Measurements from ENCODE around the gene ATP7B. TPM values are rescaled to one million over a fixed set of nuclear protein-coding genes. Genes with fewer than 3 reads are reported as not detected.

Gene ATP7B
- total and polyA plus RNA-seq, 2 experiments from 2014 or later: 2.2 to 12.8 TPM

- no peaks in the 10 kb centered on the region for H4K20me1 ChIP-seq (replicated peaks; ENCODE audit: insufficient read depth)
- Mint-ChIP-seq H3K27me3 (ENCODE audit: insufficient read depth, low read depth, poor library complexity) (peaks cover 8% of the 10 kb centered on the region), H3K4me3 (no peak overlapping the region), H3K27ac (no peak overlapping the region), H3K36me3 (ENCODE audit: low read depth) (no peaks in the 10 kb centered on the region), H3K9me3 (no peaks in the 10 kb centered on the region), H3K4me1 (peaks cover 4% of the 10 kb centered on the region; the same call in 1 of the 3 replicates)
- TF ChIP-seq, protein P1, sequence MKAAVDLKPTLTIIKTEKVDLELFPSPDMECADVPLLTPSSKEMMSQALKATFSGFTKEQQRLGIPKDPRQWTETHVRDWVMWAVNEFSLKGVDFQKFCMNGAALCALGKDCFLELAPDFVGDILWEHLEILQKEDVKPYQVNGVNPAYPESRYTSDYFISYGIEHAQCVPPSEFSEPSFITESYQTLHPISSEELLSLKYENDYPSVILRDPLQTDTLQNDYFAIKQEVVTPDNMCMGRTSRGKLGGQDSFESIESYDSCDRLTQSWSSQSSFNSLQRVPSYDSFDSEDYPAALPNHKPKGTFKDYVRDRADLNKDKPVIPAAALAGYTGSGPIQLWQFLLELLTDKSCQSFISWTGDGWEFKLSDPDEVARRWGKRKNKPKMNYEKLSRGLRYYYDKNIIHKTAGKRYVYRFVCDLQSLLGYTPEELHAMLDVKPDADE (IDR thresholded peaks at IDR 0.05): no peak
- TF ChIP-seq EZH2 (IDR thresholded peaks at IDR 0.05; ENCODE audit: low read depth, unreplicated experiment): no peak
- TF ChIP-seq EZH2phosphoT487 (IDR thresholded peaks at IDR 0.05; ENCODE audit: unreplicated experiment): no peak
- TF ChIP-seq, protein P2, sequence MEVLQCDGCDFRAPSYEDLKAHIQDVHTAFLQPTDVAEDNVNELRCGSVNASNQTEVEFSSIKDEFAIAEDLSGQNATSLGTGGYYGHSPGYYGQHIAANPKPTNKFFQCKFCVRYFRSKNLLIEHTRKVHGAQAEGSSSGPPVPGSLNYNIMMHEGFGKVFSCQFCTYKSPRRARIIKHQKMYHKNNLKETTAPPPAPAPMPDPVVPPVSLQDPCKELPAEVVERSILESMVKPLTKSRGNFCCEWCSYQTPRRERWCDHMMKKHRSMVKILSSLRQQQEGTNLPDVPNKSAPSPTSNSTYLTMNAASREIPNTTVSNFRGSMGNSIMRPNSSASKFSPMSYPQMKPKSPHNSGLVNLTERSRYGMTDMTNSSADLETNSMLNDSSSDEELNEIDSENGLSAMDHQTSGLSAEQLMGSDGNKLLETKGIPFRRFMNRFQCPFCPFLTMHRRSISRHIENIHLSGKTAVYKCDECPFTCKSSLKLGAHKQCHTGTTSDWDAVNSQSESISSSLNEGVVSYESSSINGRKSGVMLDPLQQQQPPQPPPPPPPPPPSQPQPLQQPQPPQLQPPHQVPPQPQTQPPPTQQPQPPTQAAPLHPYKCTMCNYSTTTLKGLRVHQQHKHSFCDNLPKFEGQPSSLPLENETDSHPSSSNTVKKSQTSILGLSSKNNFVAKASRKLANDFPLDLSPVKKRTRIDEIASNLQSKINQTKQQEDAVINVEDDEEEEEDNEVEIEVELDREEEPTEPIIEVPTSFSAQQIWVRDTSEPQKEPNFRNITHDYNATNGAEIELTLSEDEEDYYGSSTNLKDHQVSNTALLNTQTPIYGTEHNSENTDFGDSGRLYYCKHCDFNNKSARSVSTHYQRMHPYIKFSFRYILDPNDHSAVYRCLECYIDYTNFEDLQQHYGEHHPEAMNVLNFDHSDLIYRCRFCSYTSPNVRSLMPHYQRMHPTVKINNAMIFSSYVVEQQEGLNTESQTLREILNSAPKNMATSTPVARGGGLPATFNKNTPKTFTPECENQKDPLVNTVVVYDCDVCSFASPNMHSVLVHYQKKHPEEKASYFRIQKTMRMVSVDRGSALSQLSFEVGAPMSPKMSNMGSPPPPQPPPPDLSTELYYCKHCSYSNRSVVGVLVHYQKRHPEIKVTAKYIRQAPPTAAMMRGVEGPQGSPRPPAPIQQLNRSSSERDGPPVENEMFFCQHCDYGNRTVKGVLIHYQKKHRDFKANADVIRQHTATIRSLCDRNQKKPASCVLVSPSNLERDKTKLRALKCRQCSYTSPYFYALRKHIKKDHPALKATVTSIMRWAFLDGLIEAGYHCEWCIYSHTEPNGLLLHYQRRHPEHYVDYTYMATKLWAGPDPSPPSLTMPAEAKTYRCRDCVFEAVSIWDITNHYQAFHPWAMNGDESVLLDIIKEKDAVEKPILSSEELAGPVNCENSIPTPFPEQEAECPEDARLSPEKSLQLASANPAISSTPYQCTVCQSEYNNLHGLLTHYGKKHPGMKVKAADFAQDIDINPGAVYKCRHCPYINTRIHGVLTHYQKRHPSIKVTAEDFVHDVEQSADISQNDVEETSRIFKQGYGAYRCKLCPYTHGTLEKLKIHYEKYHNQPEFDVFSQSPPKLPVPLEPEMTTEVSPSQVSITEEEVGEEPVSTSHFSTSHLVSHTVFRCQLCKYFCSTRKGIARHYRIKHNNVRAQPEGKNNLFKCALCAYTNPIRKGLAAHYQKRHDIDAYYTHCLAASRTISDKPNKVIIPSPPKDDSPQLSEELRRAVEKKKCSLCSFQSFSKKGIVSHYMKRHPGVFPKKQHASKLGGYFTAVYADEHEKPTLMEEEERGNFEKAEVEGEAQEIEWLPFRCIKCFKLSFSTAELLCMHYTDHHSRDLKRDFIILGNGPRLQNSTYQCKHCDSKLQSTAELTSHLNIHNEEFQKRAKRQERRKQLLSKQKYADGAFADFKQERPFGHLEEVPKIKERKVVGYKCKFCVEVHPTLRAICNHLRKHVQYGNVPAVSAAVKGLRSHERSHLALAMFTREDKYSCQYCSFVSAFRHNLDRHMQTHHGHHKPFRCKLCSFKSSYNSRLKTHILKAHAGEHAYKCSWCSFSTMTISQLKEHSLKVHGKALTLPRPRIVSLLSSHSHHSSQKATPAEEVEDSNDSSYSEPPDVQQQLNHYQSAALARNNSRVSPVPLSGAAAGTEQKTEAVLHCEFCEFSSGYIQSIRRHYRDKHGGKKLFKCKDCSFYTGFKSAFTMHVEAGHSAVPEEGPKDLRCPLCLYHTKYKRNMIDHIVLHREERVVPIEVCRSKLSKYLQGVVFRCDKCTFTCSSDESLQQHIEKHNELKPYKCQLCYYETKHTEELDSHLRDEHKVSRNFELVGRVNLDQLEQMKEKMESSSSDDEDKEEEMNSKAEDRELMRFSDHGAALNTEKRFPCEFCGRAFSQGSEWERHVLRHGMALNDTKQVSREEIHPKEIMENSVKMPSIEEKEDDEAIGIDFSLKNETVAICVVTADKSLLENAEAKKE (CRISPR knock-in tag; IDR thresholded peaks at IDR 0.05): no peak
- TF ChIP-seq ZNF114 (CRISPR knock-in tag; IDR thresholded peaks at IDR 0.05): no peak
- TF ChIP-seq NANOG (IDR thresholded peaks at IDR 0.05; ENCODE audit: borderline replicate concordance): no peak
- TF ChIP-seq CREB1 (CRISPR knock-in tag; IDR thresholded peaks at IDR 0.05; ENCODE audit: low read depth): no peak
- no peak for TF ChIP-seq ZNF331 (CRISPR knock-in tag; IDR thresholded peaks at IDR 0.05; ENCODE audit: low read depth)
- TF ChIP-seq STAT1 (IDR thresholded peaks at IDR 0.05; ENCODE audit: unreplicated experiment): no peak
- TF ChIP-seq POLR2AphosphoS5 (IDR thresholded peaks at IDR 0.05; ENCODE audit: low read depth): no peak
- TF ChIP-seq, protein P3, sequence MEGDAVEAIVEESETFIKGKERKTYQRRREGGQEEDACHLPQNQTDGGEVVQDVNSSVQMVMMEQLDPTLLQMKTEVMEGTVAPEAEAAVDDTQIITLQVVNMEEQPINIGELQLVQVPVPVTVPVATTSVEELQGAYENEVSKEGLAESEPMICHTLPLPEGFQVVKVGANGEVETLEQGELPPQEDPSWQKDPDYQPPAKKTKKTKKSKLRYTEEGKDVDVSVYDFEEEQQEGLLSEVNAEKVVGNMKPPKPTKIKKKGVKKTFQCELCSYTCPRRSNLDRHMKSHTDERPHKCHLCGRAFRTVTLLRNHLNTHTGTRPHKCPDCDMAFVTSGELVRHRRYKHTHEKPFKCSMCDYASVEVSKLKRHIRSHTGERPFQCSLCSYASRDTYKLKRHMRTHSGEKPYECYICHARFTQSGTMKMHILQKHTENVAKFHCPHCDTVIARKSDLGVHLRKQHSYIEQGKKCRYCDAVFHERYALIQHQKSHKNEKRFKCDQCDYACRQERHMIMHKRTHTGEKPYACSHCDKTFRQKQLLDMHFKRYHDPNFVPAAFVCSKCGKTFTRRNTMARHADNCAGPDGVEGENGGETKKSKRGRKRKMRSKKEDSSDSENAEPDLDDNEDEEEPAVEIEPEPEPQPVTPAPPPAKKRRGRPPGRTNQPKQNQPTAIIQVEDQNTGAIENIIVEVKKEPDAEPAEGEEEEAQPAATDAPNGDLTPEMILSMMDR (conservative IDR thresholded peaks at IDR 0.05; ENCODE audit: low read depth in 2 of 2): no peak
- no peak for TF ChIP-seq JUNB (IDR thresholded peaks at IDR 0.05; ENCODE audit: unreplicated experiment)
- TF ChIP-seq, protein P4, sequence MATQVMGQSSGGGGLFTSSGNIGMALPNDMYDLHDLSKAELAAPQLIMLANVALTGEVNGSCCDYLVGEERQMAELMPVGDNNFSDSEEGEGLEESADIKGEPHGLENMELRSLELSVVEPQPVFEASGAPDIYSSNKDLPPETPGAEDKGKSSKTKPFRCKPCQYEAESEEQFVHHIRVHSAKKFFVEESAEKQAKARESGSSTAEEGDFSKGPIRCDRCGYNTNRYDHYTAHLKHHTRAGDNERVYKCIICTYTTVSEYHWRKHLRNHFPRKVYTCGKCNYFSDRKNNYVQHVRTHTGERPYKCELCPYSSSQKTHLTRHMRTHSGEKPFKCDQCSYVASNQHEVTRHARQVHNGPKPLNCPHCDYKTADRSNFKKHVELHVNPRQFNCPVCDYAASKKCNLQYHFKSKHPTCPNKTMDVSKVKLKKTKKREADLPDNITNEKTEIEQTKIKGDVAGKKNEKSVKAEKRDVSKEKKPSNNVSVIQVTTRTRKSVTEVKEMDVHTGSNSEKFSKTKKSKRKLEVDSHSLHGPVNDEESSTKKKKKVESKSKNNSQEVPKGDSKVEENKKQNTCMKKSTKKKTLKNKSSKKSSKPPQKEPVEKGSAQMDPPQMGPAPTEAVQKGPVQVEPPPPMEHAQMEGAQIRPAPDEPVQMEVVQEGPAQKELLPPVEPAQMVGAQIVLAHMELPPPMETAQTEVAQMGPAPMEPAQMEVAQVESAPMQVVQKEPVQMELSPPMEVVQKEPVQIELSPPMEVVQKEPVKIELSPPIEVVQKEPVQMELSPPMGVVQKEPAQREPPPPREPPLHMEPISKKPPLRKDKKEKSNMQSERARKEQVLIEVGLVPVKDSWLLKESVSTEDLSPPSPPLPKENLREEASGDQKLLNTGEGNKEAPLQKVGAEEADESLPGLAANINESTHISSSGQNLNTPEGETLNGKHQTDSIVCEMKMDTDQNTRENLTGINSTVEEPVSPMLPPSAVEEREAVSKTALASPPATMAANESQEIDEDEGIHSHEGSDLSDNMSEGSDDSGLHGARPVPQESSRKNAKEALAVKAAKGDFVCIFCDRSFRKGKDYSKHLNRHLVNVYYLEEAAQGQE (IDR thresholded peaks at IDR 0.05; ENCODE audit: unreplicated experiment): no peak
- H3F3A ChIP-seq (replicated peaks; ENCODE audit: low read depth): no peaks in the 10 kb centered on the region
- H3K4me1 ChIP-seq (ENCODE audit: insufficient read depth): no peaks in the 10 kb centered on the region
- no peaks in the 10 kb centered on the region for H3K79me2 ChIP-seq (replicated peaks; ENCODE audit: insufficient read depth)
- no peaks in the 10 kb centered on the region for H3K9me2 ChIP-seq (ENCODE audit: insufficient read depth)
- DNase-seq (ENCODE audit: low spot score) (no peak), ATAC-seq (no peak)
- no peaks in the 10 kb centered on the region for H3K36me3 ChIP-seq (ENCODE audit: insufficient read depth)
- H2AFZ ChIP-seq: no peak overlapping the region
- no peak overlapping the region for H3K27ac ChIP-seq (ENCODE audit: low read depth)
- H3K27me3 ChIP-seq (ENCODE audit: insufficient read depth): no peaks in the 10 kb centered on the region
- no peak overlapping the region for H3K4me3 ChIP-seq
- no peak overlapping the region for H3K4me2 ChIP-seq
These were observed 85.3 kb downstream of the ATP7B start for GRCh38 chr13:51925865-51926527.
